ENCODE results near the gene SHD.

- no peak for TF ChIP-seq POLR2A (IDR thresholded peaks at IDR 0.05)
- TF ChIP-seq, protein P1, sequence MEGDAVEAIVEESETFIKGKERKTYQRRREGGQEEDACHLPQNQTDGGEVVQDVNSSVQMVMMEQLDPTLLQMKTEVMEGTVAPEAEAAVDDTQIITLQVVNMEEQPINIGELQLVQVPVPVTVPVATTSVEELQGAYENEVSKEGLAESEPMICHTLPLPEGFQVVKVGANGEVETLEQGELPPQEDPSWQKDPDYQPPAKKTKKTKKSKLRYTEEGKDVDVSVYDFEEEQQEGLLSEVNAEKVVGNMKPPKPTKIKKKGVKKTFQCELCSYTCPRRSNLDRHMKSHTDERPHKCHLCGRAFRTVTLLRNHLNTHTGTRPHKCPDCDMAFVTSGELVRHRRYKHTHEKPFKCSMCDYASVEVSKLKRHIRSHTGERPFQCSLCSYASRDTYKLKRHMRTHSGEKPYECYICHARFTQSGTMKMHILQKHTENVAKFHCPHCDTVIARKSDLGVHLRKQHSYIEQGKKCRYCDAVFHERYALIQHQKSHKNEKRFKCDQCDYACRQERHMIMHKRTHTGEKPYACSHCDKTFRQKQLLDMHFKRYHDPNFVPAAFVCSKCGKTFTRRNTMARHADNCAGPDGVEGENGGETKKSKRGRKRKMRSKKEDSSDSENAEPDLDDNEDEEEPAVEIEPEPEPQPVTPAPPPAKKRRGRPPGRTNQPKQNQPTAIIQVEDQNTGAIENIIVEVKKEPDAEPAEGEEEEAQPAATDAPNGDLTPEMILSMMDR (IDR thresholded peaks at IDR 0.05), result no peak
Measured at GRCh38 chr19:4310247-4311121, 31.4 kb downstream of the SHD start.

All from uterus (tissue), 2 donors.